GM12878 (cell line): ENCODE data around the gene UBE2Z. TPM values are rescaled to one million over a fixed set of nuclear protein-coding genes. Genes with fewer than 3 reads are reported as not detected.
A peak's percentile ranks its signal among the peaks of the same experiment; 100 is the strongest.

ENCODE experiments used
- ATF7 ChIP-seq: fragments of 450-650 bp; IDR thresholded peaks from 2 replicates; pipeline ENCODE4 v1.6.1; 2016; ENCODE audit warnings: low read depth, mild to moderate bottlenecking
- CBX3 ChIP-seq: fragments of 200-600 bp; sonication (generic); IDR thresholded peaks from 2 replicates; pipeline ENCODE4 v1.6.1; 2016; ENCODE audit warnings: low read depth, borderline replicate concordance
- CHD1 ChIP-seq: IDR thresholded peaks from 2 replicates; pipeline ENCODE4 v1.6.1; 2012; ENCODE audit warnings: low read depth, low read length, improper control_type of control experiment
- CREM ChIP-seq: IDR thresholded peaks from 2 replicates; pipeline ENCODE4 v1.6.1; 2014; ENCODE audit warnings: antibody characterized with exemption, low read depth
- DPF2 ChIP-seq: fragments of 450-650 bp; IDR thresholded peaks from 2 replicates; pipeline ENCODE4 v1.6.1; 2017; ENCODE audit warnings: mild to moderate bottlenecking
- ETV6 ChIP-seq, 2 experiments: fragments of 450-650 bp in 1 of 2; IDR thresholded peaks in 1 of 2; conservative IDR thresholded peaks in 1 of 2; 2 replicates each; pipeline ENCODE4 v1.6.1; 2014; ENCODE audit warnings: antibody characterized with exemption in 1 of 2, borderline replicate concordance in 1 of 2, low read depth in 1 of 2, mild to moderate bottlenecking in 1 of 2, moderate library complexity in 1 of 2
- FOXM1 ChIP-seq: IDR thresholded peaks from 2 replicates; pipeline ENCODE4 v1.6.1; 2012; ENCODE audit warnings: low read depth, mild to moderate bottlenecking, inconsistent platforms, low read length, moderate library complexity
- MTA2 ChIP-seq: fragments of 450-650 bp; IDR thresholded peaks from 2 replicates; pipeline ENCODE4 v1.6.1; 2016; ENCODE audit warnings: low read depth, mild to moderate bottlenecking, moderate library complexity
- MTA3 ChIP-seq: IDR thresholded peaks from 2 replicates; pipeline ENCODE4 v1.6.1; 2012; ENCODE audit warnings: low read length, inconsistent platforms, borderline replicate concordance
- USF2 ChIP-seq: IDR thresholded peaks from 2 replicates; pipeline ENCODE4 v1.6.1; 2011; ENCODE audit warnings: low read depth, low read length, improper control_type of control experiment, borderline replicate concordance
- WRNIP1 ChIP-seq: IDR thresholded peaks from 2 replicates; pipeline ENCODE4 v1.6.1; 2011; ENCODE audit warnings: low read depth, low read length, improper control_type of control experiment, borderline replicate concordance
- ZBTB11 ChIP-seq: fragments of 450-650 bp; formaldehyde crosslinking; IDR thresholded peaks from 2 replicates; pipeline ENCODE4 v1.5.0; 2022; ENCODE audit warnings: mild to moderate bottlenecking, missing genetic modification characterization
- ZNF217 ChIP-seq: fragments of 450-650 bp; IDR thresholded peaks from 2 replicates; pipeline ENCODE4 v1.6.1; 2017; ENCODE audit warnings: antibody characterized with exemption, mild to moderate bottlenecking
- ZNF622 ChIP-seq: fragments of 450-650 bp; IDR thresholded peaks from 2 replicates; pipeline ENCODE4 v1.6.1; 2017; ENCODE audit warnings: mild to moderate bottlenecking, inconsistent platforms
- ZSCAN29 ChIP-seq: fragments of 450-650 bp; IDR thresholded peaks from 2 replicates; pipeline ENCODE4 v1.6.1; 2017; ENCODE audit warnings: mild to moderate bottlenecking, moderate library complexity
- polyA plus RNA-seq, 11 experiments: library from polyadenylated mRNA; depleted of rRNA in 4 of 11; unstranded in 6 of 11; stranded (reverse) in 5 of 11; fragments of >200 nt; fragmentation: Nextera tagmentation in 4 of 11; fragmentation: Illumina TruSeq in 1 of 11; extraction: Ambion mirVana in 4 of 11; extraction: Trizol in 1 of 11; gene quantifications; 1 replicate in 1 of 11; 2 replicates in 10 of 11; pipeline versions ENCODE4 v1.2.1 to v1.2.3, GENCODE V29; 2011 to 2016; ENCODE audit warnings: inconsistent platforms in 2 of 11, missing spikeins in 2 of 11, low read depth in 1 of 11
- total RNA-seq, 4 experiments: library from RNA; depleted of rRNA in 3 of 4; stranded (reverse); fragments of >200 nt in 3 of 4; fragmentation: Illumina TruSeq in 1 of 4; extraction: Trizol in 1 of 4; gene quantifications; 2 replicates each; pipeline versions ENCODE4 v1.2.1 to v1.2.3, GENCODE V29; 2013 to 2021
- TF ChIP-seq, protein P1 (sequence below): IDR thresholded peaks from 2 replicates; pipeline ENCODE4 v1.6.1; 2011; ENCODE audit warnings: borderline replicate concordance, low read depth, mild to moderate bottlenecking, moderate library complexity, low read length; ENCODE audit not compliant: insufficient read depth, poor library complexity, severe bottlenecking
- TF ChIP-seq, protein P2 (sequence below): fragments of 450-650 bp; IDR thresholded peaks from 2 replicates; pipeline ENCODE4 v1.6.1; 2016; ENCODE audit warnings: mild to moderate bottlenecking, moderate library complexity, borderline replicate concordance
- TF ChIP-seq, protein P3 (sequence below): IDR thresholded peaks from 2 replicates; pipeline ENCODE4 v1.6.1; 2012; ENCODE audit warnings: low read depth, low read length, improper control_type of control experiment

Gene UBE2Z
- total and polyA plus RNA-seq, 10 of the 15 experiments (the other 5 are each of a cell fraction or from before 2014, with no cell fraction given): 23.1 to 191 (median 57.4) TPM

DNA sequence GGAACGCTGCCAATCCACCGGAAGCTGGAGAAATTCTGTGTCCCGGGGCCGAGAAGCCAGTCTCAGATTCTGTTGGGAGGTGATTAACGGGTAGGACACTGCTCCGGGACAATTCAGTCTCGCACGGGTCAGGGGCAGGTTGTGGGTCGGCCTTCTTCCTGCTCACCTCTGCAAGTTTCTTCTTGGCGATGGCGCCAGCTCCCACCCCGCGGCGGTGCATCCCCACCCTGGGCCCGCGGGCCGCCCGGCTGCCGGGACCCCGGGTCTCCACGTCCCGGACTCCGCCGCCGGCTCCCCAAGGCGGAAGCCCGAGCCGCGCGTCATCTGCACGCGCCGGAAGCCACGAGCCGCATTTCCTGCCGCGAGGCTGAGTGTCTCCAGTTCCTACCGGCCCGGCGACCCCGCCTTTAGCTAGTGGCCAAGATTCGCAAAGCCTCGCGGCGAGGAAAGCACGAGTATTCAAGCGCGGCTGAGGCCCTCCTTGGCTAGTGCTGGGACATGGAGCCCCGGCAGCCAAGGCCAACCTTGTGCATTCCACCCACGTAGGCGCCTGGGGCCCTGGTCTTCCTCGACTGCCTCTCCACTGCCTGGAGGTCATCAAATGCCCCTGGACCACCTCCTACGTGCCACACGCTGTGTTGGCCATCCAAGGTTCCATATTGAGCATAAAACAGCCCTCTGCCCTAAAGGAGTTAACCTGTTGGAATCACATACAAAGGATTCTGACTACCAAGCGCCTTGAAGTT lies 36.5 kb downstream of the UBE2Z start, which contains the start of gene SNF8 (continued):
- TF ChIP-seq, protein P1, sequence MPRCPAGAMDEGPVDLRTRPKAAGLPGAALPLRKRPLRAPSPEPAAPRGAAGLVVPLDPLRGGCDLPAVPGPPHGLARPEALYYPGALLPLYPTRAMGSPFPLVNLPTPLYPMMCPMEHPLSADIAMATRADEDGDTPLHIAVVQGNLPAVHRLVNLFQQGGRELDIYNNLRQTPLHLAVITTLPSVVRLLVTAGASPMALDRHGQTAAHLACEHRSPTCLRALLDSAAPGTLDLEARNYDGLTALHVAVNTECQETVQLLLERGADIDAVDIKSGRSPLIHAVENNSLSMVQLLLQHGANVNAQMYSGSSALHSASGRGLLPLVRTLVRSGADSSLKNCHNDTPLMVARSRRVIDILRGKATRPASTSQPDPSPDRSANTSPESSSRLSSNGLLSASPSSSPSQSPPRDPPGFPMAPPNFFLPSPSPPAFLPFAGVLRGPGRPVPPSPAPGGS: no peak
- TF ChIP-seq, protein P2, sequence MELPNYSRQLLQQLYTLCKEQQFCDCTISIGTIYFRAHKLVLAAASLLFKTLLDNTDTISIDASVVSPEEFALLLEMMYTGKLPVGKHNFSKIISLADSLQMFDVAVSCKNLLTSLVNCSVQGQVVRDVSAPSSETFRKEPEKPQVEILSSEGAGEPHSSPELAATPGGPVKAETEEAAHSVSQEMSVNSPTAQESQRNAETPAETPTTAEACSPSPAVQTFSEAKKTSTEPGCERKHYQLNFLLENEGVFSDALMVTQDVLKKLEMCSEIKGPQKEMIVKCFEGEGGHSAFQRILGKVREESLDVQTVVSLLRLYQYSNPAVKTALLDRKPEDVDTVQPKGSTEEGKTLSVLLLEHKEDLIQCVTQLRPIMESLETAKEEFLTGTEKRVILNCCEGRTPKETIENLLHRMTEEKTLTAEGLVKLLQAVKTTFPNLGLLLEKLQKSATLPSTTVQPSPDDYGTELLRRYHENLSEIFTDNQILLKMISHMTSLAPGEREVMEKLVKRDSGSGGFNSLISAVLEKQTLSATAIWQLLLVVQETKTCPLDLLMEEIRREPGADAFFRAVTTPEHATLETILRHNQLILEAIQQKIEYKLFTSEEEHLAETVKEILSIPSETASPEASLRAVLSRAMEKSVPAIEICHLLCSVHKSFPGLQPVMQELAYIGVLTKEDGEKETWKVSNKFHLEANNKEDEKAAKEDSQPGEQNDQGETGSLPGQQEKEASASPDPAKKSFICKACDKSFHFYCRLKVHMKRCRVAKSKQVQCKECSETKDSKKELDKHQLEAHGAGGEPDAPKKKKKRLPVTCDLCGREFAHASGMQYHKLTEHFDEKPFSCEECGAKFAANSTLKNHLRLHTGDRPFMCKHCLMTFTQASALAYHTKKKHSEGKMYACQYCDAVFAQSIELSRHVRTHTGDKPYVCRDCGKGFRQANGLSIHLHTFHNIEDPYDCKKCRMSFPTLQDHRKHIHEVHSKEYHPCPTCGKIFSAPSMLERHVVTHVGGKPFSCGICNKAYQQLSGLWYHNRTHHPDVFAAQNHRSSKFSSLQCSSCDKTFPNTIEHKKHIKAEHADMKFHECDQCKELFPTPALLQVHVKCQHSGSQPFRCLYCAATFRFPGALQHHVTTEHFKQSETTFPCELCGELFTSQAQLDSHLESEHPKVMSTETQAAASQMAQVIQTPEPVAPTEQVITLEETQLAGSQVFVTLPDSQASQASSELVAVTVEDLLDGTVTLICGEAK: peak; percentile 93
- TF ChIP-seq ZNF217: no peak
- no peak for TF ChIP-seq ATF7
- TF ChIP-seq CBX3: no peak
- no peak for TF ChIP-seq MTA3
- 0 out of 2 replicates have a peak, but pooled peaks have one; percentile 34 for TF ChIP-seq DPF2
- TF ChIP-seq, protein P3, sequence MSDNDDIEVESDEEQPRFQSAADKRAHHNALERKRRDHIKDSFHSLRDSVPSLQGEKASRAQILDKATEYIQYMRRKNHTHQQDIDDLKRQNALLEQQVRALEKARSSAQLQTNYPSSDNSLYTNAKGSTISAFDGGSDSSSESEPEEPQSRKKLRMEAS: peak; percentile 88
- no peak for TF ChIP-seq MTA2
- TF ChIP-seq ETV6 (conservative IDR thresholded peaks at IDR 0.05 in 1 of 2, IDR thresholded peaks at IDR 0.05 in 1 of 2; ENCODE audit: borderline replicate concordance in 1 of 2, low read depth in 1 of 2): peak in 1 of 2 experiments; percentile 76; a peak in 1 of 4 replicates
- no peak for TF ChIP-seq FOXM1
- no peak; the same call in 1 of the 2 replicates for TF ChIP-seq USF2
- TF ChIP-seq ZBTB11 (CRISPR knock-in tag): peak; percentile 67; the same call in 1 of the 2 replicates
- no peak for TF ChIP-seq WRNIP1
- no peak for TF ChIP-seq ZSCAN29
- no peak for TF ChIP-seq CHD1
- no peak for TF ChIP-seq ZNF622
- TF ChIP-seq CREM: peak; percentile 99
